WI38 (cell line): ENCODE measurements around the gene IBSP.

Experiments used
- H3K4me3 ChIP-seq: 2 replicates; pipeline ENCODE4 v1.5.1; 2011; ENCODE audit warnings: low read depth, mild to moderate bottlenecking, control low read depth, low read length
- TF ChIP-seq, protein P1 (sequence below): IDR thresholded peaks from 2 replicates; pipeline ENCODE4 v1.5.1; 2012; ENCODE audit warnings: low read depth, mild to moderate bottlenecking, control low read depth, low read length

IBSP gene

DNA sequence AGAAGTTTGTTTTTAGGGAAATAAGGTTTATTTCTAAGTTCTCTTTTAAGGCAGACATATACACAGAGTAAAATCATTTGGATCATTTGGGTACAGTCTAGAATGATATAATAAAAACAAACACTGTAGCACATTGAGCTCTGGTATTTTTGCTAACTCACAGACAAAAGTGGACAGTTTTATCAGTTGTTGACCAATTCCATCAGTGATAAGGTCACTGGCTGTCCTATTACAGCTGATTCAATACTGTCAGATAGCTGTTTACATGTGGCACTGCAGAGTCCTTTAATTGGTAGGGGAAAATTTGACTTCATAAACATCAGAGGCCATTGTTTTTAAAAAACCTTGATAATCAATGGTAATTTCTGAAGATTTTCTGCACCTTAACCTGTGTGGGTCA is 3.5 kb downstream of the IBSP start:
- TF ChIP-seq, protein P1, sequence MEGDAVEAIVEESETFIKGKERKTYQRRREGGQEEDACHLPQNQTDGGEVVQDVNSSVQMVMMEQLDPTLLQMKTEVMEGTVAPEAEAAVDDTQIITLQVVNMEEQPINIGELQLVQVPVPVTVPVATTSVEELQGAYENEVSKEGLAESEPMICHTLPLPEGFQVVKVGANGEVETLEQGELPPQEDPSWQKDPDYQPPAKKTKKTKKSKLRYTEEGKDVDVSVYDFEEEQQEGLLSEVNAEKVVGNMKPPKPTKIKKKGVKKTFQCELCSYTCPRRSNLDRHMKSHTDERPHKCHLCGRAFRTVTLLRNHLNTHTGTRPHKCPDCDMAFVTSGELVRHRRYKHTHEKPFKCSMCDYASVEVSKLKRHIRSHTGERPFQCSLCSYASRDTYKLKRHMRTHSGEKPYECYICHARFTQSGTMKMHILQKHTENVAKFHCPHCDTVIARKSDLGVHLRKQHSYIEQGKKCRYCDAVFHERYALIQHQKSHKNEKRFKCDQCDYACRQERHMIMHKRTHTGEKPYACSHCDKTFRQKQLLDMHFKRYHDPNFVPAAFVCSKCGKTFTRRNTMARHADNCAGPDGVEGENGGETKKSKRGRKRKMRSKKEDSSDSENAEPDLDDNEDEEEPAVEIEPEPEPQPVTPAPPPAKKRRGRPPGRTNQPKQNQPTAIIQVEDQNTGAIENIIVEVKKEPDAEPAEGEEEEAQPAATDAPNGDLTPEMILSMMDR, result no peak
- H3K4me3 ChIP-seq, result no peak overlapping the region

DNA sequence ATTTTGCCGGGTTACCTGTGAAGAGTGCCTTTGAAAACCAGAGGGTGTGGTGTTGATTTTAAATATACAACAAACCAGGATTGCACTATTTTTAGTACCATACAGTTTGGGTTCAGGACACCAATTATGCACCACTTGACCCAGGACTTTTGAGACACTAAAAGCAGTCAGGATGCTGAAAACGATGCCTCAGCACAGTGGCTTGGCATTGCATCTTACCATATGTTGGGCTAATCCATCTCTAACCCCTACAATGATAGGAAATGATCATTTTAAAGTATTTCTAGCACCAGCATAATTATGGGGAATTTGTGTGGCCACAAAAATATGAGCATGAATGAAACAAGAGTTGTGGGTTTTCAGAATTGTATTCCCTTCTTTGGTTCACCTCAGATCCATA is 4.1 kb downstream of the IBSP start:
- H3K4me3 ChIP-seq, result no peak overlapping the region
- TF ChIP-seq, protein P1, result no peak

DNA sequence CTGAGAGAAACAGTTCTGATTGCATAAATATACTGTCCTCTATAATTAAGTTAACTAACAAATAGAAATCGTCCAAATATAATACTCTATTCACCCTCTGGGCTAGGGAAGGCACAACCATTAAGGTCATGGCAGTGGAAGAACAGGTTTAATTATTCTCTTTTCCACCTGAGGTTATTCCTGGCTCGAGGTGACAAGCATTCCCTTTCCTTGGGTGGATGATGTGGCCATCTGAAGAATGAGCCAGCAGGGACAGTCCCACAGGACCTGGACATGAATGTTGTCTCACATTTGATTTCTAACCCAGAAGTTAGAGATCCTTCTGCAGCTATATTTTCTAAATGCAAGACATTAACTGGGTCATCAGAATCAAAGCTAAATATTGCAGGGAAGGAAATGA is 5.5 kb downstream of the IBSP start:
- H3K4me3 ChIP-seq, result no peak overlapping the region

DNA sequence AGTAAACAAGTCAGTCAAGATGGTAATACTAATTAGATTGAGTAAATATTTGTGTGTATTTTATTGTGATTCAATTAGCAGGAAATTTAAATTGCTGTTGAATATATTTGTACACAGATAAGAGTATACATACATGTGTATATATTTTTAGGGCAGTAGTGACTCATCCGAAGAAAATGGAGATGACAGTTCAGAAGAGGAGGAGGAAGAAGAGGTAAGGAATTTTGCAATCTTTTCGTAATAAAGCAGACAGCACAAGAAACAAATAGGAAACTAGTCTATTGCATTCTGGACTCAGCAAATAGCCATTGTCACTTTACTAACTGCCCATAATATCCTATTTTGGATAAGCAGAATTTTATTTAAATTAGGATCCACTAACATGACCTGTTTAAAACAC is 6.6 kb downstream of the IBSP start:
- H3K4me3 ChIP-seq, result no peak overlapping the region
- TF ChIP-seq, protein P1, result no peak

More for the DNA sequence above, 5.5 kb downstream of the IBSP start:
- TF ChIP-seq, protein P1, result no peak

DNA sequence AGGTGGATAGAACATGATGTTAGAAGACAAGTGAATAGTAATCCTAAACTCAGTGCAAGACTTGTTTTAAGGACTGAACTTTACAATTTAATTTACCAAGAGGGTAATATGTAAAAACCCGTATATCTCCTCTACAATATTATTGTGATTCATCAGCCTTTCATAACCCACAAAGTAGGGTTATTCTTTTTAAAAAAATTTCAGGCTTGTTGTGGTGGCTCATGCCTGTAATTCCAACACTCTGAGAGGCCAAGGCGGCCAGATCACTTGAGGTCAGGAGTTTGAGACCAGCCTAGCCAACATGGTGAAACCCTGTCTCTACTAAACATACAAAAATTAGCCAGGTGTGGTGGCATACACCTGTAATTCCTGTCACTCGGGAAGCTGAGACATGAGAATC is 7.2 kb downstream of the IBSP start:
- H3K4me3 ChIP-seq, result no peak overlapping the region
- TF ChIP-seq, protein P1, result no peak

DNA sequence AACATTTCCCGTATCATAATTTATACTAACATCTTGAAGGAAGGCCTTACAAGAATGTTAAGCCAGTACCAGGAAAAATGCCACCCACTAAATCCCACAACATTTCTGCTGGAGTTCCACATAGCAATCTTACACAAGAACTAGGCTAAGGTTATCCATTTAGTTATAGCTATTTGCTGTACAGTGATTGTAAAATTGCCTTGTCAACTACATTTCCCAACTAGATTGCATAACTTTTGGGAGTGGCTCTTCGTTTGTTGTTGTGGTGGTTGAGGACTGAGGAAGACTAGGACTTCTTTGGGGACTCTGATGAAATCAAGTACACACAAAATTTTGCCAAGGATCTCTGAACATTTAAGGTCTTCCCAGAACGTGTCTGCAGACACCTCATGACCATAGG is 8.0 kb downstream of the IBSP start:
- TF ChIP-seq, protein P1, result no peak
- H3K4me3 ChIP-seq, result no peak overlapping the region

DNA sequence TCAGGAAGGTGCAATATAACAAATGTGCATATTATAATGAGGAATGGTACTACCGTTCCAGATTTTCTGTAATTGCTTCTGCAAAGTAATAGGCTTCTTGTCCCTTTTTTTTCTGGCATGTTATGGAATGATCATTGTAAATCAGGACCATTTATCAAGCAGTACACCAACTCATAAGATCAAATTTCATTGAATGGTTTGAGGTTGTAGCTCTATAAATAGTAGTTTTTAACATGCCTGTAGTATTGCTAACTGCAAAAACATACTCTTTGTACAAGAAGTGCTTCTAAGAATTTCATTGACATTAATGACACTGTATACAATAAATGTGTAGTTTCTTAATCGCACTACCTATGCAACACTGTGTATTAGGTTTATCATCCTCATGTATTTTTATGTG is 12.6 kb downstream of the IBSP start:
- H3K4me3 ChIP-seq, result no peak overlapping the region

More for the DNA sequence above, 12.6 kb downstream of the IBSP start:
- TF ChIP-seq, protein P1, result no peak
